H1 (cell line): Measurements from ENCODE around the gene WIPF1. TPM values are rescaled to one million over a fixed set of nuclear protein-coding genes. Genes with fewer than 3 reads are reported as not detected.

Source experiments
- CTCF ChIA-PET: fragments of 300-600 bp; sonication (Branson Sonifier 250); formaldehyde crosslinking; loops from one replicate; lab custom pipeline; 2021; ENCODE audit not compliant: partially characterized antibody; lab: Charles Lee
- POLR2A ChIA-PET: fragments of 300-600 bp; sonication (Branson Sonifier 250); formaldehyde crosslinking; loops from one replicate; lab custom pipeline; 2021; ENCODE audit warnings: inconsistent platforms; ENCODE audit not compliant: partially characterized antibody; lab: Charles Lee
- DNase-seq, 2 experiments: peaks; one replicate each; pipeline versions ENCODE4 v3.0.0 to v3.0.0-alpha.2; 2010 to 2022; ENCODE audit warnings: low spot score in 2 of 2, low read depth in 1 of 2, mixed read lengths in 1 of 2
- FAIRE-seq: peaks from 2 replicates; lab custom pipeline; 2011; peaks lifted over from hg19 to GRCh38; lab: Jason Lieb, UNC
- H2AFZ ChIP-seq: 2 replicates; pipeline ENCODE4 v1.8.1; 2012; ENCODE audit warnings: low read length, inconsistent platforms
- H2AK5ac ChIP-seq: 2 replicates; pipeline ENCODE4 v1.6.1; 2013; ENCODE audit warnings: low read depth, low read length
- H2BK120ac ChIP-seq: replicated peaks from 2 replicates; pipeline ENCODE3; 2013; ENCODE audit warnings: low read depth, low read length, inconsistent platforms
- H2BK12ac ChIP-seq: 2 replicates; pipeline ENCODE4 v1.6.1; 2013; ENCODE audit warnings: low read depth, low read length
- H2BK15ac ChIP-seq: 2 replicates; pipeline ENCODE4 v1.6.1; 2013; ENCODE audit warnings: low read length
- H2BK20ac ChIP-seq: 2 replicates; pipeline ENCODE4 v1.6.1; 2013; ENCODE audit warnings: low read length
- H2BK5ac ChIP-seq: 2 replicates; pipeline ENCODE4 v1.6.1; 2013; ENCODE audit warnings: low read depth, low read length
- H3K14ac ChIP-seq: 2 replicates; pipeline ENCODE4 v1.6.1; 2013; ENCODE audit warnings: inconsistent platforms; ENCODE audit not compliant: insufficient read length
- H3K18ac ChIP-seq: 2 replicates; pipeline ENCODE4 v1.6.1; 2013; ENCODE audit warnings: low read length; ENCODE audit errors: extremely low read depth
- H3K23ac ChIP-seq: 2 replicates; pipeline ENCODE4 v1.6.1; 2013; ENCODE audit warnings: inconsistent platforms; ENCODE audit not compliant: insufficient read length
- H3K23me2 ChIP-seq: 2 replicates; pipeline ENCODE4 v1.6.1; 2013; ENCODE audit warnings: low read depth, low read length
- H3K27ac ChIP-seq: 2 replicates; pipeline ENCODE4 v1.6.1; 2011; ENCODE audit warnings: low read depth, low read length, inconsistent platforms
- H3K27me3 ChIP-seq, 4 experiments: replicated peaks in 1 of 4; 1 replicate in 1 of 4; 2 replicates in 3 of 4; pipeline versions ENCODE4 v1.6.1 to v1.8.1; 2011 to 2013; ENCODE audit warnings: low read length in 3 of 4, mild to moderate bottlenecking in 3 of 4, inconsistent platforms in 2 of 4, mixed read lengths in 2 of 4, moderate library complexity in 1 of 4; ENCODE audit not compliant: control insufficient read depth in 3 of 4, insufficient read depth in 3 of 4; ENCODE audit errors: extremely low read depth in 1 of 4
- H3K36me3 ChIP-seq, 4 experiments: 2 replicates each; pipeline versions ENCODE4 v1.6.1 to v1.8.1; 2011 to 2013; ENCODE audit warnings: mild to moderate bottlenecking in 4 of 4, low read length in 3 of 4, moderate library complexity in 2 of 4, control low read depth in 1 of 4, inconsistent platforms in 1 of 4; ENCODE audit not compliant: insufficient read depth in 4 of 4, control insufficient read depth in 2 of 4
- H3K4ac ChIP-seq: replicated peaks from 2 replicates; pipeline ENCODE3; 2013; ENCODE audit warnings: low read length, low read depth, mixed read lengths, inconsistent platforms; ENCODE audit not compliant: insufficient read length
- H3K4me1 ChIP-seq, 4 experiments: replicated peaks in 1 of 4; 1 replicate in 1 of 4; 2 replicates in 3 of 4; pipeline versions ENCODE4 v1.6.1 to v1.8.1; 2011 to 2013; ENCODE audit warnings: low read length in 3 of 4, inconsistent platforms in 2 of 4, mixed read lengths in 1 of 4; ENCODE audit not compliant: insufficient read depth in 4 of 4, control insufficient read depth in 3 of 4
- H3K4me2 ChIP-seq, 2 experiments: 2 replicates each; pipeline versions ENCODE4 v1.6.1 to v1.8.1; 2011 to 2013; ENCODE audit warnings: low read depth in 2 of 2, low read length in 2 of 2, control low read depth in 1 of 2, inconsistent platforms in 1 of 2, mild to moderate bottlenecking in 1 of 2; ENCODE audit not compliant: insufficient read depth in 1 of 2
- H3K4me3 ChIP-seq, 4 experiments: fragments of 200-600, 300-600 bp in 1 of 4; sonication (generic), shearing (Covaris generic), sonication (Bioruptor Twin) in 1 of 4; 2 replicates each; pipeline versions ENCODE4 v1.5.1 to v1.8.1; 2011 to 2016; ENCODE audit warnings: low read length in 4 of 4, low read depth in 3 of 4, control low read depth in 2 of 4, inconsistent platforms in 2 of 4, mild to moderate bottlenecking in 2 of 4, mixed read lengths in 1 of 4, moderate library complexity in 1 of 4; ENCODE audit not compliant: insufficient read depth in 2 of 4; ENCODE audit errors: extremely low read depth in 1 of 4
- H3K56ac ChIP-seq: replicated peaks from 2 replicates; pipeline ENCODE3; 2013; ENCODE audit warnings: low read depth, mild to moderate bottlenecking, mixed read lengths, low read length, inconsistent platforms; ENCODE audit not compliant: insufficient read length
- H3K79me1 ChIP-seq: 2 replicates; pipeline ENCODE4 v1.6.1; 2013; ENCODE audit warnings: low read depth, low read length, control low read depth
- H3K79me2 ChIP-seq, 2 experiments: 2 replicates each; pipeline versions ENCODE4 v1.6.1 to v1.8.1; 2012 to 2013; ENCODE audit warnings: low read length in 2 of 2, mild to moderate bottlenecking in 2 of 2, inconsistent platforms in 1 of 2; ENCODE audit not compliant: insufficient read depth in 2 of 2, control insufficient read depth in 1 of 2
- H3K9ac ChIP-seq, 4 experiments: replicated peaks in 1 of 4; 1 replicate in 1 of 4; 2 replicates in 3 of 4; pipeline versions ENCODE4 v1.6.1 to v1.8.1; 2011 to 2013; ENCODE audit warnings: low read depth in 3 of 4, low read length in 3 of 4, control low read depth in 2 of 4, mild to moderate bottlenecking in 2 of 4, moderate library complexity in 2 of 4, inconsistent platforms in 1 of 4; ENCODE audit errors: extremely low read depth in 1 of 4
- H3K9me3 ChIP-seq, 2 experiments: 2 replicates each; pipeline versions ENCODE4 v1.6.1 to v1.8.1; 2012 to 2013; ENCODE audit warnings: mild to moderate bottlenecking in 2 of 2, moderate library complexity in 2 of 2, control low read depth in 1 of 2, inconsistent platforms in 1 of 2, low read depth in 1 of 2, low read length in 1 of 2, mixed read lengths in 1 of 2; ENCODE audit not compliant: insufficient read depth in 2 of 2
- H4K20me1 ChIP-seq, 2 experiments: replicated peaks in 1 of 2; 2 replicates each; pipeline versions ENCODE3 to v1.8.1; 2011 to 2013; ENCODE audit warnings: inconsistent platforms in 2 of 2, low read length in 2 of 2, mild to moderate bottlenecking in 1 of 2; ENCODE audit not compliant: insufficient read depth in 2 of 2, control insufficient read depth in 1 of 2
- H4K5ac ChIP-seq: 2 replicates; pipeline ENCODE4 v1.6.1; 2013; ENCODE audit warnings: low read length, low read depth, mixed read lengths, inconsistent platforms; ENCODE audit not compliant: insufficient read length
- H4K8ac ChIP-seq: 2 replicates; pipeline ENCODE4 v1.8.0; 2013; ENCODE audit warnings: mild to moderate bottlenecking, moderate library complexity, low read length, inconsistent platforms; ENCODE audit not compliant: insufficient read depth; ENCODE audit errors: extremely low read depth
- H4K91ac ChIP-seq: replicated peaks from 2 replicates; pipeline ENCODE3; 2013; ENCODE audit warnings: low read length, mixed read lengths, inconsistent platforms; ENCODE audit not compliant: insufficient read length
- BCL11A ChIP-seq, 2 experiments: IDR thresholded peaks; one replicate each; pipeline ENCODE4 v1.6.1; 2011; ENCODE audit warnings: low read depth in 2 of 2, low read length in 2 of 2, mild to moderate bottlenecking in 2 of 2
- CREB1 ChIP-seq: IDR thresholded peaks from 2 replicates; pipeline ENCODE4 v1.6.1; 2012; ENCODE audit warnings: inconsistent platforms
- EGR1 ChIP-seq: IDR thresholded peaks from 2 replicates; pipeline ENCODE4 v1.6.1; 2011; ENCODE audit warnings: low read depth, low read length, borderline replicate concordance
- EP300 ChIP-seq, 2 experiments: IDR thresholded peaks; 1 replicate in 1 of 2; 2 replicates in 1 of 2; pipeline ENCODE4 v1.6.1; 2011 to 2012; ENCODE audit warnings: low read depth in 2 of 2, low read length in 2 of 2, mild to moderate bottlenecking in 2 of 2, borderline replicate concordance in 1 of 2, inconsistent platforms in 1 of 2, moderate library complexity in 1 of 2
- JUN ChIP-seq: IDR thresholded peaks from 2 replicates; pipeline ENCODE4 v1.6.1; 2011; ENCODE audit warnings: low read depth, mild to moderate bottlenecking, improper control_type of control experiment, low read length
- KDM1A ChIP-seq: fragments of 200-600, 300-600 bp; sonication (generic); IDR thresholded peaks from 2 replicates; pipeline ENCODE4 v1.7.1; 2016; ENCODE audit warnings: mild to moderate bottlenecking, low read length, borderline replicate concordance
- NANOG ChIP-seq: IDR thresholded peaks from 2 replicates; pipeline ENCODE4 v1.6.1; 2011; ENCODE audit warnings: low read length, low read depth, mild to moderate bottlenecking, inconsistent platforms; ENCODE audit not compliant: insufficient read depth, poor library complexity, severe bottlenecking
- RFX5 ChIP-seq: IDR thresholded peaks from 2 replicates; pipeline ENCODE4 v1.6.1; 2011; ENCODE audit warnings: low read depth, low read length, improper control_type of control experiment, borderline replicate concordance
- WGBS, 2 experiments: shearing (Covaris generic) in 1 of 2; methylation state at CpG; one replicate each; pipeline versions ENCODE4 v1.1.6 to v1.1.7; 2013 to 2015; ENCODE audit warnings: low lambda C conversion rate in 2 of 2, mixed read lengths in 2 of 2, inconsistent platforms in 1 of 2, low coverage in 1 of 2, missing lambda C conversion rate in 1 of 2; ENCODE audit not compliant: insufficient replicate concordance in 2 of 2, insufficient coverage in 1 of 2, insufficient read length in 1 of 2; ENCODE audit errors: extremely low coverage in 1 of 2, missing lambda C conversion rate in 1 of 2; 5-methylcytosine and 5-hydroxymethylcytosine counted together
- polyA plus RNA-seq, 7 experiments: library from polyadenylated mRNA; depleted of rRNA in 3 of 7; stranded (reverse) in 5 of 7; unstranded in 2 of 7; fragments of >200 nt in 5 of 7; fragments of 200-250 nt in 2 of 7; gene quantifications; 1 replicate in 5 of 7; 2 replicates in 1 of 7; 4 replicates in 1 of 7; pipeline versions ENCODE4 v1.2.1 to v1.2.3, GENCODE V29; 2011 to 2013; ENCODE audit warnings: missing spikeins in 2 of 7, mixed read lengths in 2 of 7
- total RNA-seq: library from RNA; stranded (reverse); fragmentation: NEBNext Ultra II Directional; extraction: Animal tissue kit (Norgen Biotek cat#: 25700); gene quantifications from 2 replicates; pipeline ENCODE4 v1.2.1, GENCODE V29; 2021
- TF ChIP-seq, protein P1 (sequence below): IDR thresholded peaks from 2 replicates; pipeline ENCODE4 v1.6.1; 2012; ENCODE audit warnings: low read length, inconsistent platforms
- TF ChIP-seq, protein P2 (sequence below), 3 experiments: IDR thresholded peaks; 1 replicate in 2 of 3; 2 replicates in 1 of 3; pipeline versions ENCODE4 v1.5.1 to v1.6.1; 2011; ENCODE audit warnings: low read length in 3 of 3, mild to moderate bottlenecking in 3 of 3, inconsistent platforms in 2 of 3, low read depth in 1 of 3, moderate library complexity in 1 of 3; ENCODE audit not compliant: insufficient read depth in 1 of 3; ENCODE audit errors: control extremely low read depth in 1 of 3

WIPF1 gene
- total and polyA plus RNA-seq, 2 of the 8 experiments (the other 6 are each of a cell fraction or from before 2014, with no cell fraction given): 4.7 to 5.2 TPM

DNA sequence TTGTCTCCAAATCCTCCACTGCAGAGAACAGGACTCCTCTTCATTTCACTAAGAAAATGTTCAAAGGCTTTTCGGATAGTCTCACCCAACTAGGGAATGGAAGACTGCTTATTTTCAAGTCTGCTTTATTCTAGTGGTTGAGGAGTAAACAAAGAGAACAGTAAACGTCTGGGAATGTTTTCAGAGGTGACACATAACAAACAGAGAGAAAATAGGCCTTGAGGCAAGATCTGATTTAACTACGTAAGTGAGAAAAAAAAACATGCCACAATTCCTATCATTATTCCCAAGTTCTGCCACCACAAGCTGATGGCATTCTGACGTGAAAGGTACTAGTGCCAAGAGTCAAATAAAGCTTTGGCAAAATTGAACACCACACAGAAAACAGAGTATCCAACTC, 16.7 kb upstream of the WIPF1 start:
- no peak overlapping the region for H3K14ac ChIP-seq
- H2BK15ac ChIP-seq: no peak overlapping the region
- H4K91ac ChIP-seq: no peak overlapping the region
- H3K9me3 ChIP-seq: no peaks in the 10 kb centered on the region
- H3K4me2 ChIP-seq: no peak overlapping the region
- 84% methylated on average over 4 of the region's 4 CpGs; no CpG with 5 or more reads in 1 of the 2 experiments for WGBS, 2 experiments
- FAIRE-seq (no peak), DNase-seq (no peak)
- no peak overlapping the region for H3K23ac ChIP-seq
- no peak overlapping the region for H2AK5ac ChIP-seq
- no peak overlapping the region for H3K4ac ChIP-seq
- no peak overlapping the region for H2BK12ac ChIP-seq
- no peak overlapping the region for H3K9ac ChIP-seq
- no peak overlapping the region for H3K18ac ChIP-seq
- H4K8ac ChIP-seq: no peak overlapping the region
- H3K4me1 ChIP-seq: no peaks in the 10 kb centered on the region
- TF ChIP-seq NANOG (no peak), EP300 (IDR thresholded peaks at IDR 0.05; ENCODE audit: borderline replicate concordance in 1 of 2, low read depth in 2 of 2, low read length in 2 of 2) (no peak), BCL11A (IDR thresholded peaks at IDR 0.05; ENCODE audit: low read depth in 2 of 2, low read length in 2 of 2) (no peak), RFX5 (no peak), EGR1 (no peak), JUN (no peak), KDM1A (no peak), CREB1 (no peak)
- TF ChIP-seq, protein P1, sequence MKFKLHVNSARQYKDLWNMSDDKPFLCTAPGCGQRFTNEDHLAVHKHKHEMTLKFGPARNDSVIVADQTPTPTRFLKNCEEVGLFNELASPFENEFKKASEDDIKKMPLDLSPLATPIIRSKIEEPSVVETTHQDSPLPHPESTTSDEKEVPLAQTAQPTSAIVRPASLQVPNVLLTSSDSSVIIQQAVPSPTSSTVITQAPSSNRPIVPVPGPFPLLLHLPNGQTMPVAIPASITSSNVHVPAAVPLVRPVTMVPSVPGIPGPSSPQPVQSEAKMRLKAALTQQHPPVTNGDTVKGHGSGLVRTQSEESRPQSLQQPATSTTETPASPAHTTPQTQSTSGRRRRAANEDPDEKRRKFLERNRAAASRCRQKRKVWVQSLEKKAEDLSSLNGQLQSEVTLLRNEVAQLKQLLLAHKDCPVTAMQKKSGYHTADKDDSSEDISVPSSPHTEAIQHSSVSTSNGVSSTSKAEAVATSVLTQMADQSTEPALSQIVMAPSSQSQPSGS: no peak
- TF ChIP-seq, protein P2, sequence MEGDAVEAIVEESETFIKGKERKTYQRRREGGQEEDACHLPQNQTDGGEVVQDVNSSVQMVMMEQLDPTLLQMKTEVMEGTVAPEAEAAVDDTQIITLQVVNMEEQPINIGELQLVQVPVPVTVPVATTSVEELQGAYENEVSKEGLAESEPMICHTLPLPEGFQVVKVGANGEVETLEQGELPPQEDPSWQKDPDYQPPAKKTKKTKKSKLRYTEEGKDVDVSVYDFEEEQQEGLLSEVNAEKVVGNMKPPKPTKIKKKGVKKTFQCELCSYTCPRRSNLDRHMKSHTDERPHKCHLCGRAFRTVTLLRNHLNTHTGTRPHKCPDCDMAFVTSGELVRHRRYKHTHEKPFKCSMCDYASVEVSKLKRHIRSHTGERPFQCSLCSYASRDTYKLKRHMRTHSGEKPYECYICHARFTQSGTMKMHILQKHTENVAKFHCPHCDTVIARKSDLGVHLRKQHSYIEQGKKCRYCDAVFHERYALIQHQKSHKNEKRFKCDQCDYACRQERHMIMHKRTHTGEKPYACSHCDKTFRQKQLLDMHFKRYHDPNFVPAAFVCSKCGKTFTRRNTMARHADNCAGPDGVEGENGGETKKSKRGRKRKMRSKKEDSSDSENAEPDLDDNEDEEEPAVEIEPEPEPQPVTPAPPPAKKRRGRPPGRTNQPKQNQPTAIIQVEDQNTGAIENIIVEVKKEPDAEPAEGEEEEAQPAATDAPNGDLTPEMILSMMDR (IDR thresholded peaks at IDR 0.05; ENCODE audit: control extremely low read depth in 1 of 3, insufficient read depth in 1 of 3, low read depth in 1 of 3, low read length in 3 of 3): no peak
- TF ChIP-seq, all 59 proteins: peak for 0
- no peaks in the 10 kb centered on the region for H3K27me3 ChIP-seq
- H2BK20ac ChIP-seq: no peak overlapping the region
- H2BK120ac ChIP-seq: no peak overlapping the region
- no peak overlapping the region for H3K4me3 ChIP-seq
- CTCF ChIA-PET: interaction anchor here (1.4 kb wide), 1 partner anchor 13 kb away, joined by 3 read pairs; no protein-coding TSS in a partner anchor
- no peaks in the 10 kb centered on the region for H3K79me1 ChIP-seq
- no peak overlapping the region for H2AFZ ChIP-seq
- no peak overlapping the region for H2BK5ac ChIP-seq
- H3K27ac ChIP-seq: no peak overlapping the region
- no peak overlapping the region for H4K5ac ChIP-seq
- no peak overlapping the region for H3K56ac ChIP-seq
- POLR2A ChIA-PET: no interaction called here
- no peaks in the 10 kb centered on the region for H3K23me2 ChIP-seq
- H3K36me3 ChIP-seq: no peaks in the 10 kb centered on the region
- no peaks in the 10 kb centered on the region for H3K79me2 ChIP-seq
- H4K20me1 ChIP-seq: no peaks in the 10 kb centered on the region
